ENCODE data around the gene AGER. TPM values are rescaled to one million over a fixed set of nuclear protein-coding genes. Genes with fewer than 3 reads are reported as not detected.
A peak's percentile ranks its signal among the peaks of the same experiment; 100 is the strongest.

Gene AGER
- total RNA-seq, 1 experiment from 2014 or later, result 2.2 TPM

DNA sequence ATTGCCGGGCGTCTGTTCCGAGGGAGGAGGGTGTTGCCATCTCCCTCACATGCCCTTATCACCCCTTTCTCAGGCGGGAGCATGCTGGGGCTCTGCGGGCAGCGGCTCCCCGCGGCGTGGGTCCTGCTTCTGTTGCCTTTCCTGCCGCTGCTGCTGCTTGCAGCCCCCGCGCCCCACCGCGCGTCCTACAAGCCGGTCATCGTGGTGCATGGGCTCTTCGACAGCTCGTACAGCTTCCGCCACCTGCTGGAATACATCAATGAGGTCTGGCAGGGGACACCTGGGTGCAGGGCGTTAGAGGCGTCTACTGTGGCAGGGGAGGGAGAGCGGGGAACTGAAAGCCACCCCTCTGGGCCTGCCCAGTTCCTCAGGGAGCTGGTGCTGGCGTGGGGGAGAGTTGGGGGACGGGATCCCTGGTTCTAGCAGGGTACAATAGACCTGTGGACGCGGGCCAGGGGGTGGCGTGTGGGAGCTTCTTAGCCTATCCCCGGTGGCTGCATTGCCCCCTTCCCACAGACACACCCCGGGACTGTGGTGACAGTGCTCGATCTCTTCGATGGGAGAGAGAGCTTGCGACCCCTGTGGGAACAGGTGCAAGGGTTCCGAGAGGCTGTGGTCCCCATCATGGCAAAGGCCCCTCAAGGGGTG lies 29.4 kb downstream of the AGER start:
- H3K27me3 ChIP-seq (ENCODE audit: control insufficient read depth, insufficient read depth, low read length), result peaks cover 35% of the 10 kb centered on the region
- H3K36me3 ChIP-seq (replicated peaks; ENCODE audit: control insufficient read depth, insufficient read depth, low read length), result peaks cover 10% of the 10 kb centered on the region
- peak overlapping the region; percentile 80 for H3K4me3 ChIP-seq (ENCODE audit: insufficient read depth, low read depth, low read length)
- peak; percentile 89 for DNase-seq

DNA sequence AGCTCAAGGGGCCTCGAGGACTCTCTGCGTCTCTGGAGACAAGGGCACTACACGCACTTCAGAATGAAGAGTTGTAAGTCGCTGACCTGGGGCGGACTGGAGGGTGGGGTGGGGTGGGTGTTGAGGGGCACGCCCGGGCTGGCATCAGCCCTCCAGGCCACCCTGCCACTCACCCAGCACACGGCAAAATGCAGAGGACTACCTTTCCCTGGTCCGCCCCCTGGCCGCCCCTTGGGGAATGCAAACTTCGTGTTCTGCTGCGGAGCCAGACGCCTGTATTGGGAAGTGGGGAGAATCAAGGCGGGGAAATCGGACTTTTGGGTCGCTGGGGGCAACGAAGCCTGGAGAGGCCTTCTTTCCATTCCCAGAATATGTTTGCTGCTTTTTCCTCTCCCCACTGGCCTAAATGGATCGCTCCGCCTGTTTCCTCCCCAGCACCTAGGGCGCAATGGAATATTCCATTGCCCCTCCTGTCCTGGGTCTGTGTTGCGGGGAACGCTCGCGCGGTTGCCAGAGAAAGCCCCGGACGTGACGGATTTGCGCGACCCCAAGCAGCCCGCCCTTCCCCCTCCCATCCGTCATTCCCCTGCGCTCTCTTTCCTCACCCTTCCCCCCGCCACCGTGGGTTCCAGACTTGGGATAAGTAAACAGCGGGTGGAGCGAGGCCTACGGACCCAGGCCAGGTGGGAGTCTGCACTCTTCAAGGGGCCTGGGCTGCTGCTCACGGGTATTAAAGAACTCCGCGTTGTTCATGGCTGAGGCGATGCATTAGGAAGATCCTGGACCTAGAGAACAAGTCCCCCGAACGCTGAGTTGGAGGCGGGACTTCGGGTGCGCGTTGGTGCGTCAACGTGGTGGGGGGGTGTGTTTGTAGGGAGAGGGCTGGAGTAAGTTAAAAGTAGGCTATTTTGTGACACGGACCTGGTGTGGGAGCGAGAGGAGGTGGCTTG lies 30.2 kb downstream of the AGER start, which contains the start of gene PPT2:
Gene PPT2 (plus strand): TSS at position 578 of the 950 bp plus-strand sequence. CDS start 454 bp downstream, outside the sequence.
- H3K4me3 ChIP-seq (ENCODE audit: insufficient read depth, low read depth, low read length), result peak within 1 kb of the TSS; percentile 80
- peaks cover 43% of the 10 kb centered on the region for H3K27me3 ChIP-seq (ENCODE audit: control insufficient read depth, insufficient read depth, low read length)
- peak; percentile 94 for DNase-seq
- peaks cover 10% of the 10 kb centered on the region for H3K36me3 ChIP-seq (replicated peaks; ENCODE audit: control insufficient read depth, insufficient read depth, low read length)

DNA sequence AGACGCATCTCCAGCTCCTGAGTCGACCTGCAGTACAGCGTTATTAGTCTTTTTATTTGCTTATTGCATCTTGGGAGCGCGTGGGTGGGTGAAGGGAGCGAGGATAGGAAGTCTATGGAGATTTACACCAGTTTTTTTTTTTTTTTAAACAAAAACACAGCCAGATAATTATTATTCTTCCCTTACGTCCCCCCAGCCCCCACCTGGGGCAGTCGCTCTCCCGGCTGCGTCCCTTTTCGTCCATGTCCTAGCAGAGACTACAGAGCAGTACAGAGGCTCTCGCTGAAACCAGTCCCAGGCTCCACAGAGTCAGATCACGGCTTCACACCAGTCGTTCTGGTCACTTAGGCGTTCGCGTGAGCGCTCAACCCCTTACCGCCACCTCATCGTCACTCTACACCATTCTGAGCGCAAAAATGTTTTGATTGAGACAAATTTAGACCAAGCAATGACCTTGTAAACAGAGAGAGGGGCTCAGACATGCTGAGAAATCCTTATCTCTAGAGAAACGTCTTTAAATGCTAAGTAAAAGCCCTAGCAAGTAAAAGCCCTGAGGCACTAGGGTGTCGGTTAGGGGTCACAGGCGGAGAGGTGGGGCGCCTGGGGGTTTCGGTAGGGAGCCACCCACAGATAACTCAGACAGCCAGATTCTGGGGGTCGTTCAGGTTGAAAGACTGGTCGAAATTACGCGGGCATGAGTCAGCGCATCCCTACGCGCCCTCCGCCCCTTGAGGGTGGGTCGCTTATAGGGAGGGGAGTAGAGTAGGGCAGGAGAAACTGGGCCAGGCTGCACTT lies 31.1 kb downstream of the AGER start:
- Histone ChIP-seq H3K27me3 (ENCODE audit: control insufficient read depth, insufficient read depth, low read length) (peaks cover 44% of the 10 kb centered on the region), H3K36me3 (replicated peaks; ENCODE audit: control insufficient read depth, insufficient read depth, low read length) (peaks cover 10% of the 10 kb centered on the region), H3K4me3 (ENCODE audit: insufficient read depth, low read depth, low read length) (peak overlapping the region; percentile 80)
- DNase-seq, result peak; percentile 85

DNA sequence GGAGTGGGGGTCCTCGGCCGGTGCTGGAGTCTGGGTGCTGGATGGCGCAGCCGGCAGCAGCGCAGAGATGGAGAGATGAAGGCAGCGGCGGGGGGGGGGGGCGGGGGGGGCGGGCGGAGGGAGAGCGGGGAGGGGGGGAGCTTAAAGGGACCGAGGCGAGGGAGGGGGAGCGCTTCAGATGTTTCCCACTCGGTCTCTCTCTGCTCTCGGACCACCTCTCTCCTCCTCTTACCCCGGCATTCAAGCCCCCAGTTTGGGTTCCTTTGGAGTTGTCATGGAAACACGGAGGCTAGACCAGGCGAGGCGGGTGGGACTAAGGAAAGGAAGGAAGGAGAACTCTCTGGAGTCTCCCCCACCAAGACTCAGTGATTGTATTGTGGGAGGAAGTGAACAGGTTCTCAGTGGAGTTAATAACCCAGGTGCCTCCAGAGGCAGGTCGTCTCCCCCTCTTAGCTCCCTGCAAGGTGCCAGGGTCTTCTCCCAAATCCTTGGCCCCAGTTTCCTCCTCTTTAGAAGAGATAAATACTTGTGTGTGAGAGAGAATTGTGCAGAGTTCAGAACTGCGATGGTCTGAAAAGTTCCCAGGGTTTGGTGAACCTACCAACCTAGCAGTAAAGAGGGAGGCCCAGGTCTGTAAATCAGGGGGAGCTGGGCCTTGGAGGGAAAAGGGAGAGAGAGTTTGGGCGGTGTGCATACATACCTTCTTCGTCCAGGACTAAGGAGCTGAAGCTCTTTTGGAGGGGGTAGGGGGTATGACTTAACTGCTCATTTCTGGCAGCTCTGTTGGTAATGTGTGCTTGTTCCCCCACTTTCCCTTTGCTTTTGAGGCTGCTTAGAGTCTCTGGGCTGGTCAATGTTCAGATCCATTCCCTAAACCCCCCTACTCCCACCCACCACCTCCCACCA lies 31.9 kb downstream of the AGER start, which contains the start of gene PRRT1:
Gene PRRT1 (minus strand): TSS at position 77 of the 906 bp plus-strand sequence. CDS start 112 bp downstream, outside the sequence.
- DNase-seq, result peak; percentile 69
- H3K4me3 ChIP-seq (ENCODE audit: insufficient read depth, low read depth, low read length), result peak within 1 kb of the TSS; percentile 80
- H3K36me3 ChIP-seq (replicated peaks; ENCODE audit: control insufficient read depth, insufficient read depth, low read length), result peaks cover 5% of the 10 kb centered on the region
- peaks cover 48% of the 10 kb centered on the region for H3K27me3 ChIP-seq (ENCODE audit: control insufficient read depth, insufficient read depth, low read length)

DNA sequence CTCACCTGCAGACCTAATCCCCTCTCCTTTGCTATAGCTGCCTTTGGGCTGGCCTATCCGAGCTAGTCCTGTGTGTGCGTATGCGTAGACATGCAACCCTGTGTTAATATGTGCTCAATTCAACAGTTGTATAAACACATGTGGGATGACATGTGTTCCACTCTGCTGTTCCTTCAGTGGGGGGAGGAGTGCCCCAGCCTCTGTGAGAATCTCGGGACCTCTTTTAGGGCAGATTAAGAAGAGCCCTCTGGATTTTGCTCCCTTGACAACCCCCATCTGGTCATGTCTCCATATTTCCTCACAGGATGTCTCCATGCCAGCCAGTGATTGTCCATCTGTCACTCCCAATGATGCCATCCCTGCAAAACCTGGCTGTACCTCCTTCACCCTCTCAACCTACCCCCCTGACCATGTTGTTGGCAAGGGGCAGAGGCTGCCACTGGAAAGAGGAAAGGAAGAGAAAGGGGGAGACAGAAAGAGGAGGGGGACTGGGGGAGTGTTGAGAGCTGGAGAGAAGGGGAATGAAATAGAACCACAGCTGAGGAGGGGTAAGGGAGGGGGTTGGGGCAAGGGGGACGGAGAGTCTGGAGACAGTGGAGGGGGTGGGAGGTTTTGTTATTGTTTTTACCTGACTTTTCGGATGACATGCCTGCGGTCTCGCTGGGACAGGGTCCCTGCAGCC lies 32.7 kb downstream of the AGER start:
- Histone ChIP-seq H3K36me3 (replicated peaks; ENCODE audit: control insufficient read depth, insufficient read depth, low read length) (peaks cover 3% of the 10 kb centered on the region), H3K4me3 (ENCODE audit: insufficient read depth, low read depth, low read length) (peak overlapping the region; percentile 80; the same call in 1 of the 2 replicates), H3K27me3 (ENCODE audit: control insufficient read depth, insufficient read depth, low read length) (peaks cover 48% of the 10 kb centered on the region)
- DNase-seq, result peak; percentile 76

DNA sequence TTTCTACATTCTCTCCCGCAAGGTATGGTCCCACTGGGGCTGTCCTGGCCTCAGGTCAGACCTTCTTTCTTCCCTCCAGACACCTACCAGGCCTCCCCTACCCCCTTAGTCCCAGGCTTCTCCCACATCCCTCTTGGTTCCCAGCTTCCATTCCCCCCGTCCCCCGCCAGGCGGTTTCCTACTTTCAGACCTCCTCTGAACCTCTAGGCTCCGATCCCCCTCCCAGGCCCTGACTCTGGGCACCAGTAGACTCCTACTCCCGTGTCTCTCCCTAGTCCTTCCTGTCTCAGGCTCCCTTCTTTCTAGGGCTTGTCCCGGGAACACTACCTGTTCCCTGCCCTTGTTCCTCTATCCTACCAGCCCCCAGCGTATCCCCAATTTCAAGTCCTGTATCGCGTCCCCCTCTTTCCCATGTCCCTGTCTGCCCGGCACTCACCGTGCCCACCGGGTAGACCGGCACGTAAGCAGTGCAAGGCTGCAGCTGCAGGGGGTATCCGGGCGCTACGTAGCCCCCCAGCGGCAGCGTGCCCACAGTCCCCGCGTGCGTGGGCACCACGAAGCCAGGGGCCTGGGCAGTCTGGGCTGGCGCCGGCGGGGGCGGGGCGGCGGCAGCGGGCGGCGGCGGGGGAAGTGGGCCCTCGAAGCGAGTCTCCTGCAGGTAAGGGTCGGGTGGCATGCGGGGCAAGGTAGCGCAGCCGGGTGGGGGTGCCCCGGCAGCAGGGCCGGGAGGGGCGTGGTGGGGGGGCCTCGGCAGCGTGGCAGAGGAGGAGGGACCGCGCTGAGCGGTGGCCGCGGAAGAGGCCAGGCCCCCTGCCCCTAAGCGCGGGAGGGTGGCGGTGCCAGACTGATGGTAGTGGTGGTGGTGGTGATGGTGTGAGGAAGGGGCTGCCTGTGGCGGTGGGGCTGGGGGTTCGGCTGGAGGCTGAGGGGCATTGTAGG lies 33.9 kb downstream of the AGER start:
- DNase-seq, result peak; percentile 85
- Histone ChIP-seq H3K36me3 (replicated peaks; ENCODE audit: control insufficient read depth, insufficient read depth, low read length) (no peaks in the 10 kb centered on the region), H3K4me3 (ENCODE audit: insufficient read depth, low read depth, low read length) (peak overlapping the region; percentile 57), H3K27me3 (ENCODE audit: control insufficient read depth, insufficient read depth, low read length) (peaks cover 48% of the 10 kb centered on the region)

DNA sequence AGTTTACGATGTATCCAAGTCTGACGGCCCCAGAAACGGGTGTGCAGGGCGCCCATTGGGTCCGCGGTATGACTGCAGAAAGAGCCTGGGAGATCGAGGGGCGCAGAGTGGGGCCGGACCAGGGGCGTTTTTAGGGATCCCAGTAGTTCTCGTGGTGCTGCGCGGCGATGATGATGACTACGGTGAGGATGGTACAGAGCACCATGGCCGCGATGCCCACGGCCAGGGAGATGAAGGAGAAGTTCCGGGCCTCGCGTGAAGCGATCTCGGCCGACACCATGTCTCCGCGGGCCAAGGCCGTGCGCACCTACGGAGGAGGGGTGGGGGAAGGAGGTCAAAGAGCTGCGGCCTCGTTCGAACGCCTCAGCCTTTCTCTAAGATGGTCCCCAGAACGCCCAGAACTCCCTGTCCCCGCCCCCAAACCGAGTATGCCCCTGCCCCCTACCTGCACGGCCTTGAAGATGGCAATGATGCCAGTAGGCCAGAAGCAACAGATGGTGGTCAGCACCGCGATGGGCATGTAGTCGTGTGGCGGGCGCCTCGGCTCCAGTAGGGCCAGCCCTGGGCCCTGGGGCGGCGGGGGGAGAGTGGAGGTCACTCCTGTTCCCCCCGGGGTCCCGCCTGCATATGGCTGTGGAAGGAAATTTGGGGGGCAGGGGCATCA lies 34.8 kb downstream of the AGER start:
- H3K27me3 ChIP-seq (ENCODE audit: control insufficient read depth, insufficient read depth, low read length), result peaks cover 48% of the 10 kb centered on the region
- H3K36me3 ChIP-seq (replicated peaks; ENCODE audit: control insufficient read depth, insufficient read depth, low read length), result no peaks in the 10 kb centered on the region
- peak overlapping the region; percentile 57 for H3K4me3 ChIP-seq (ENCODE audit: insufficient read depth, low read depth, low read length)
- peak; percentile 54 for DNase-seq

DNA sequence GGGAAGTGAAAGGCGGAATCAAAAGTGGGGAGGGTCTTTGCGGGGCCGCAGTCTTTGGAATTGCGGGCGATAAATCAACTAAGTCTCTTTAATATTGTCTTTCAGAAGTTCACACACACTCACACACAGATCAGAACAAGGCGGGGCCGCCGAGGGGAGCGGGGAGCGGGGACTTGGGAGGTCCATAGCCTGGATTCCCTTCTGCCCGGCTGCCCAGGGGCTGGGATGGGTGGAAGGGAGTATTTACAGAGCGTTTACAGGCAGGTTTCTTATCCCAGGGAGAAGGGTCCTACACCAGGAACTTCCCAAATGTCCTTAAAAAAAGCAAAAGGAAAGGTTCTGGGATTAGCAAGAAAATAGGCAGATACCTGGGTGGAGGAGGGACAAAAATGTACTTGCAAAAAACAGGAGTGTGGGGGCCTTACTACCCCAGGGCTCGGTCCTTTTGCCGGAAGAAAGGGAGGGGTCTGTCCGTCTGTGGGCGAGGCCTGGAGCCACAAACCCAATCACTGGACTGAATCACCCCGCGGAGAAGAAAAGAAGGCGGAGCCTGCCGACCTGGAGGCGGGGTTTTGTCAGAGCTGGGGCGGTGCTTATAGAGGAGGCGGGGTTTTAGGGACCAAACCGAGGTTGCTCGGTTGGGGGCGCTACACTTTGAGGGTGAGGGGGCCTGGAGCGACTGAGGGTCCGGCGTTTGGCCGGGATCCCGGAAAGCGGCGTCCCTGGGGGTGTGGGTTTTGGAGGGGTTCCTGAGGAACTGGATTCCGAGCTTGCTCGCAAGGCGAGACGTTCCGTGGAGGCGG lies 35.6 kb downstream of the AGER start:
- peaks cover 48% of the 10 kb centered on the region for H3K27me3 ChIP-seq (ENCODE audit: control insufficient read depth, insufficient read depth, low read length)
- peak; percentile 83 for DNase-seq
- H3K4me3 ChIP-seq (ENCODE audit: insufficient read depth, low read depth, low read length), result peak overlapping the region; percentile 57
- no peaks in the 10 kb centered on the region for H3K36me3 ChIP-seq (replicated peaks; ENCODE audit: control insufficient read depth, insufficient read depth, low read length)

DNA sequence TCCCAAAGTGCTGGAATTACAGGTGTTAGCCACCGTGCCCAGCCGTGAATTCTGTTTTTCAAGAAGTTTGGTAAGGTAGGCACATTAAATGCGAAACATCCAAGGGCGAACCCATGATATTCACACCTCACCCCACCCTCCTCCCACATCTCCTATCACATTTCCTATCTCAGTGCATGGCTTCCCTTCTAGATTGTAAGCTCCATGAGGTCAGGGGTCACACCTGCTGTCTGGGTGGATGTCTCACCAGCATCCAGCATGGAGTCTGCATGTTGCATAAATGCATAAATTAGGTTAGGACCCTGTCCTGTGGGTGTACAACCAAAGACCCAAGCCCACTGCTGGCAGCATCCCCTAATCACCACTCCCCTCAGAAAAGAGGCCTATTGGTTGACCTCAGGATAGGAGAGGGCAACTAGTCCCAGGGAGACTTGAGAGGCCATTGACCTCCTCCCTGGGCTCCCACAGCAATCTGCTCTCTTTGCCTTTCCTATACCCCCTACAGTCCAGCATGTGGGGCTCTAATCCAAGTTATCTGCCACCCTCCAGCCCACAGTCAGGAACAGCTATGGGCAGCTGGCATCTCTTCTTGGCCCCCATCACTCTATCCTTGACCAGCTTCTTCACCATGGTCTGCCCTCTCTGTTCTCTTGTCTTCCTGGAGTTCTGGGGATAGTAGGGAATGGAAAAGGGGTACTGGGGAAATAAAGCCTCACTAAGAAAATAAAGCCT lies 36.5 kb downstream of the AGER start:
- peak overlapping the region; percentile 35; the same call in 1 of the 2 replicates for H3K4me3 ChIP-seq (ENCODE audit: insufficient read depth, low read depth, low read length)
- peaks cover 42% of the 10 kb centered on the region for H3K27me3 ChIP-seq (ENCODE audit: control insufficient read depth, insufficient read depth, low read length)
- DNase-seq, result no peak
- H3K36me3 ChIP-seq (replicated peaks; ENCODE audit: control insufficient read depth, insufficient read depth, low read length), result no peaks in the 10 kb centered on the region

DNA sequence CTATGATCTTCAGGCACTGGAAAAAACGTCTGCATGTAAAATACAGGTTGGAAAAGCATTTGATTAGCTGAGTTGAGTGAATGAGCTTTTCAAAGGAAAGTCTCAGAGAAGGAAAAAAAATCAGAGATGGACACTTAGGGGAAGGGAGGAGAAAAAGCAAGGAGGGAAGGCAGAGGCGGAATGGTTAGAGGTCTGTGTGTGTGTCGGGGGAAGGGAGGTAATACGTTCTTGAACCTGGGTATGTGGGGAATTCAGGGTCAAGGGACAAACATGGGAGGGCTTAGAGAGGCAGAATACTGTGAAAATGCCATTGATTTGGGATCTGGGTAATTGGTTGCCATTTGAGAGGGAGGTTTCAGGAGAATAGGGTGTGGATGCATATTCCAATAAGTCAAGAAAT lies 37.4 kb downstream of the AGER start:
- H3K4me3 ChIP-seq (ENCODE audit: insufficient read depth, low read depth, low read length), result no peak overlapping the region
- peak; percentile 43 for DNase-seq
- H3K36me3 ChIP-seq (replicated peaks; ENCODE audit: control insufficient read depth, insufficient read depth, low read length), result no peaks in the 10 kb centered on the region
- peaks cover 34% of the 10 kb centered on the region for H3K27me3 ChIP-seq (ENCODE audit: control insufficient read depth, insufficient read depth, low read length)

DNA sequence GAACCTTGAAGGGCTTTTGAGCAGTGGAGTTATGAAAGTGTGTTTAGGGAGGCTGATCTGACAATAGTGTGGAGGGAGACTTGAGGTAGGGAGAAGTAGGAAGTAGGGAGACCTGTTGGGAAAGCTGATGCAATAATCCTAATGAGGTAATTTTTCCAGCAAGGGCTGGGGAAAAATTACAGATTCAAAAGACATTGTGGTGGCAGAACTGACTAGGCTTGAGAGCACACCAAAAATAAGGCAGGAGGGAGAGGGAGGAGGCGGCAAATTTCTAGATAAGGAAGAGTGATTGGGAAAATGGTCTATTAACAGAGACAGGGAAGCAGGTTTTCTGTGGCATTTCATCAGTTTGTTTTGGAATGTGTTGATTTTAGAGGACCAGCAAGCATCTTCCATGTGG lies 37.8 kb downstream of the AGER start:
- Histone ChIP-seq H3K27me3 (ENCODE audit: control insufficient read depth, insufficient read depth, low read length) (peaks cover 30% of the 10 kb centered on the region), H3K36me3 (replicated peaks; ENCODE audit: control insufficient read depth, insufficient read depth, low read length) (no peaks in the 10 kb centered on the region), H3K4me3 (ENCODE audit: insufficient read depth, low read depth, low read length) (no peak overlapping the region)
- peak; percentile 13 for DNase-seq
